ENCODE results near the gene OTOS.

- no peak for TF ChIP-seq SIN3A (IDR thresholded peaks at IDR 0.05; ENCODE audit: low read depth)
- no peak for TF ChIP-seq JUND (IDR thresholded peaks at IDR 0.05)
- TF ChIP-seq CTCF (IDR thresholded peaks at IDR 0.05 in 2 of 3, conservative IDR thresholded peaks at IDR 0.05 in 1 of 3; ENCODE audit: borderline replicate concordance in 1 of 3, insufficient read depth in 1 of 3, low read depth in 2 of 3, low read length in 2 of 3): no peak
- TF ChIP-seq ZBTB33 (IDR thresholded peaks at IDR 0.05; ENCODE audit: extremely low read depth, insufficient replicate concordance, low read length): no peak
- no peak for TF ChIP-seq SRF (IDR thresholded peaks at IDR 0.05; ENCODE audit: low read depth)
- no peak for TF ChIP-seq EZH2 (IDR thresholded peaks at IDR 0.05)
- no peak for TF ChIP-seq EGR1 (IDR thresholded peaks at IDR 0.05; ENCODE audit: low read depth)
- no peak for TF ChIP-seq POLR2A (IDR thresholded peaks at IDR 0.05; ENCODE audit: borderline replicate concordance, extremely low read depth, insufficient read depth, insufficient read length)
- no peak for TF ChIP-seq EZH2phosphoT487 (IDR thresholded peaks at IDR 0.05; ENCODE audit: borderline replicate concordance)
- no peak for TF ChIP-seq POLR2AphosphoS5 (IDR thresholded peaks at IDR 0.05; ENCODE audit: low read depth, low read length)
- TF ChIP-seq SP1 (IDR thresholded peaks at IDR 0.05; ENCODE audit: low read depth): no peak
These were observed 44.6 kb downstream of the OTOS start for GRCh38 chr2:240095556-240096523.

Data from HCT116 (cell line).